ENCODE results near the gene RPS2.

The RPS2 gene

GRCh38 chr16:2001035-2001434 lies 36.4 kb upstream of the RPS2 start:
- Histone ChIP-seq H3K79me2 (ENCODE audit: insufficient read depth, low read length) (no peaks in the 10 kb centered on the region), H3K4me1 (ENCODE audit: insufficient read depth, low read length, severe bottlenecking) (peaks cover 17% of the 10 kb centered on the region), H4K20me1 (ENCODE audit: insufficient read depth, low read length) (no peaks in the 10 kb centered on the region), H3K4me3 (ENCODE audit: low read depth, low read length, poor library complexity, severe bottlenecking) (no peak overlapping the region), H3K9ac (ENCODE audit: low read length) (no peak overlapping the region), H3K27me3 (ENCODE audit: insufficient read depth, low read length) (no peaks in the 10 kb centered on the region), H3K9me2 (ENCODE audit: low read depth, low read length) (no peaks in the 10 kb centered on the region), H3K9me3 (ENCODE audit: low read length) (no peaks in the 10 kb centered on the region), H3F3A (ENCODE audit: insufficient read depth, low read length) (no peaks in the 10 kb centered on the region), H2AFZ (ENCODE audit: low read length) (no peak overlapping the region), H3K4me2 (ENCODE audit: low read length) (no peak overlapping the region), H3K27ac (ENCODE audit: low read depth, low read length, poor library complexity, severe bottlenecking) (no peak overlapping the region), H3K36me3 (ENCODE audit: insufficient read depth, low read length) (peaks cover 71% of the 10 kb centered on the region)
- no peak for TF ChIP-seq EZH2 (IDR thresholded peaks at IDR 0.05; ENCODE audit: borderline replicate concordance, low read length)
- TF ChIP-seq, protein P1, sequence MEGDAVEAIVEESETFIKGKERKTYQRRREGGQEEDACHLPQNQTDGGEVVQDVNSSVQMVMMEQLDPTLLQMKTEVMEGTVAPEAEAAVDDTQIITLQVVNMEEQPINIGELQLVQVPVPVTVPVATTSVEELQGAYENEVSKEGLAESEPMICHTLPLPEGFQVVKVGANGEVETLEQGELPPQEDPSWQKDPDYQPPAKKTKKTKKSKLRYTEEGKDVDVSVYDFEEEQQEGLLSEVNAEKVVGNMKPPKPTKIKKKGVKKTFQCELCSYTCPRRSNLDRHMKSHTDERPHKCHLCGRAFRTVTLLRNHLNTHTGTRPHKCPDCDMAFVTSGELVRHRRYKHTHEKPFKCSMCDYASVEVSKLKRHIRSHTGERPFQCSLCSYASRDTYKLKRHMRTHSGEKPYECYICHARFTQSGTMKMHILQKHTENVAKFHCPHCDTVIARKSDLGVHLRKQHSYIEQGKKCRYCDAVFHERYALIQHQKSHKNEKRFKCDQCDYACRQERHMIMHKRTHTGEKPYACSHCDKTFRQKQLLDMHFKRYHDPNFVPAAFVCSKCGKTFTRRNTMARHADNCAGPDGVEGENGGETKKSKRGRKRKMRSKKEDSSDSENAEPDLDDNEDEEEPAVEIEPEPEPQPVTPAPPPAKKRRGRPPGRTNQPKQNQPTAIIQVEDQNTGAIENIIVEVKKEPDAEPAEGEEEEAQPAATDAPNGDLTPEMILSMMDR (IDR thresholded peaks at IDR 0.05; ENCODE audit: low read length): no peak

GRCh38 chr16:1999866-2000514 lies 35.4 kb upstream of the RPS2 start:
- TF ChIP-seq, protein P1 (IDR thresholded peaks at IDR 0.05; ENCODE audit: low read length): no peak
- TF ChIP-seq EZH2 (IDR thresholded peaks at IDR 0.05; ENCODE audit: borderline replicate concordance, low read length): no peak
- no peaks in the 10 kb centered on the region for H3K9me2 ChIP-seq (ENCODE audit: low read depth, low read length)
- H3K4me3 ChIP-seq (ENCODE audit: low read depth, low read length, poor library complexity, severe bottlenecking): no peak overlapping the region
- no peaks in the 10 kb centered on the region for H4K20me1 ChIP-seq (ENCODE audit: insufficient read depth, low read length)
- H3K27ac ChIP-seq (ENCODE audit: low read depth, low read length, poor library complexity, severe bottlenecking): no peak overlapping the region
- no peaks in the 10 kb centered on the region for H3K9me3 ChIP-seq (ENCODE audit: low read length)
- no peak overlapping the region for H3K4me2 ChIP-seq (ENCODE audit: low read length)
- H3K4me1 ChIP-seq (ENCODE audit: insufficient read depth, low read length, severe bottlenecking): peaks cover 7% of the 10 kb centered on the region
- no peaks in the 10 kb centered on the region for H3K79me2 ChIP-seq (ENCODE audit: insufficient read depth, low read length)
- peaks cover 75% of the 10 kb centered on the region for H3K36me3 ChIP-seq (ENCODE audit: insufficient read depth, low read length)
- no peak overlapping the region for H3K9ac ChIP-seq (ENCODE audit: low read length)
- H2AFZ ChIP-seq (ENCODE audit: low read length): no peak overlapping the region
- no peaks in the 10 kb centered on the region for H3K27me3 ChIP-seq (ENCODE audit: insufficient read depth, low read length)
- no peaks in the 10 kb centered on the region for H3F3A ChIP-seq (ENCODE audit: insufficient read depth, low read length)

DNA sequence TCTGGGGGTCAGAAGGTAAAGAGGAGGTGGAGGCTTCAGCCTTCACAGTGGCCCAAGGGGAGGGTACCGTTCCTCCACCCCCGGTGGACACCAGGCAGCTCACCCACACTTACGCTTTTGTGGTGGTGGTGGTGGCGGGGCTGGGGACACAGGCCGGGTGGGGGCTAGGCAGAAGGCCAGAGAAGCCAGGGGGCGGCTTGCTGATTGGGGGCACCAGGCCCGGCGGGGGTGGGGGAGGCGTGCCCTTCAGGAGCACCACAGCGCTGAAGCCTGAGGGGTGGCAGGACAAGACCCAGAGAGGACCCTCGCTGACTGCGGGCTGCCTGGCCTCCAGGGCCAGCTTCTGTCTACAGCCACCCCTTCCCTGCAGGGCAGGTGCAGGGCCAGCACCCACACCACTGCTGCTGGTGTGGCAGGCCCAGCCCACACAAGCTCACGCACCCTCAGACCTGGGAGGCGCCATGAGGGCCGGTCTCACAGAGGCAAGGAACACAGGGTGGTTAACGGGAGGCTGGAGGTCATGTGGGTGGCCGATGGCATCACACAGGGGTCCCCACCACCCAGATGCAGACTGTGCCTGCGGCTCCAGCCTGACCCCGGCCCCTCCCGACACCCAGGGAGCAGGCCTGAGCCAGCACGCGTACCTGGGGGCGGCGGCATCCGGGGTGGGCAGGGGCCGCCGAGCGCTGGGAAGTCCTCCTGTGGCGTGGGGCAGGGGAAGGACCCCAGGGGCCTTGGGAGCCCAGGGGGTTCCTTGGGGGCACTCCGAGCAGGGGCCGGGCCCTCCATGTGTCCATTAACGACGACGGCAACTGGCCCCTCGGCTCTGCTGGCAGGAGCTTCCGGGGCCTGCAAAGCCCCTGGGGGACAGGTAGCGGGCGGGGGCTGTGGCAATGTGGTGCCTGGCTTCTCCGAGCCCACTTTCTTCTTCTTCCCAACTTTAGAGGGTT lies 34.5 kb upstream of the RPS2 start:
- H2AFZ ChIP-seq (ENCODE audit: low read length): no peak overlapping the region
- no peak overlapping the region for H3K27ac ChIP-seq (ENCODE audit: low read depth, low read length, poor library complexity, severe bottlenecking)
- H3K36me3 ChIP-seq (ENCODE audit: insufficient read depth, low read length): peaks cover 75% of the 10 kb centered on the region
- no peak overlapping the region for H3K4me2 ChIP-seq (ENCODE audit: low read length)
- H3K9me2 ChIP-seq (ENCODE audit: low read depth, low read length): no peaks in the 10 kb centered on the region
- peaks cover 3% of the 10 kb centered on the region for H3K4me1 ChIP-seq (ENCODE audit: insufficient read depth, low read length, severe bottlenecking)
- no peaks in the 10 kb centered on the region for H4K20me1 ChIP-seq (ENCODE audit: insufficient read depth, low read length)
- TF ChIP-seq, protein P1 (IDR thresholded peaks at IDR 0.05; ENCODE audit: low read length): no peak
- TF ChIP-seq EZH2 (IDR thresholded peaks at IDR 0.05; ENCODE audit: borderline replicate concordance, low read length): no peak
- no peak overlapping the region for H3K9ac ChIP-seq (ENCODE audit: low read length)
- H3K79me2 ChIP-seq (ENCODE audit: insufficient read depth, low read length): no peaks in the 10 kb centered on the region
- H3K27me3 ChIP-seq (ENCODE audit: insufficient read depth, low read length): no peaks in the 10 kb centered on the region
- H3K9me3 ChIP-seq (ENCODE audit: low read length): no peaks in the 10 kb centered on the region
- no peaks in the 10 kb centered on the region for H3F3A ChIP-seq (ENCODE audit: insufficient read depth, low read length)
- H3K4me3 ChIP-seq (ENCODE audit: low read depth, low read length, poor library complexity, severe bottlenecking): no peak overlapping the region

All from OCI-LY1 (cell line).